Activated T-helper 9 cell treated with anti-CD3 and anti-CD28 coated beads, Interleukin-2, amount 50 U/mL, for 16 hours (primary cell): ENCODE data around the gene SUGCT.
"Not testable (repeated sequence)": the region's sequence is repeated elsewhere in the genome, so short reads cannot be mapped to it uniquely, and the experiment has no call there.

ENCODE experiments used
- DNase-seq: peaks from one replicate; pipeline ENCODE4 v3.0.0-alpha.2; 2020; ENCODE audit warnings: low read depth

SUGCT gene

DNA sequence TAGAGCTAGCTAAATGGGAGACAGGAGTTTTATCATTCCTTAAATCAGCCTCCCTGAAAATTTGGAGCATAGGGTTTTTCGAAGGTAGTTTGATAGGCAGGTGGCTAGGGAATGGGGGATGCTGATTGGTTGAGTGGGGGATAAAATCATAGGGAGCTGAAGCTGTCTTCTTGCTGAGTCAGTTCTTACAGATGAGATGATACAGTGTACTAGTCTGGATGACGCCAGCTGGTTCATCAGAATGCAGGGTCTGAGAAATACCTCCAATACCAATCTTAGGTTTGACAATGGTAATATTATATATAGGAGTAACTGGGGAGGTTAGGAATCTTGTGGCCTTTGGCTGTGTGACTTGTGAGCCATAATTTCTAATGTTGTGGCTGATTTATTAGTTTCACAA, 271.2 kb downstream of the SUGCT start:
- no peak for DNase-seq

DNA sequence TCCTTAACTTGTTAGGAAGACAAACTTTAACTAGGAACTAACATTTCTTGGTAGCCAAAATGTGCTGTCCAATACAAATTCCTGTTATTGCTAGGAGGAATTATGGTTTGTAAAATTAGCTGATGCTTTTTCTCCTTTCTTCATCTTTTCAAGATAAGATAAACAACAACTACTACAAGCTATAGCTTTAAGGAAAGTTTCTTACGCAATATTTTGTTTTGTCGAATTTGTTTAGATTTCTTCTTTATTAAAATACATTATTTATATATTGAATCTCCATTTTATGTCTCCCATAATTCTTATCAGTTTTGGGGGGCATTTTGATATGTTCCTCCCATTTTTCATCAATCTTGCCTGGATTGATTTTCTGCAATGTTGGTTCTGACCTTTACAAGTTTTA, 277.5 kb downstream of the SUGCT start:
- DNase-seq, result no peak

DNA sequence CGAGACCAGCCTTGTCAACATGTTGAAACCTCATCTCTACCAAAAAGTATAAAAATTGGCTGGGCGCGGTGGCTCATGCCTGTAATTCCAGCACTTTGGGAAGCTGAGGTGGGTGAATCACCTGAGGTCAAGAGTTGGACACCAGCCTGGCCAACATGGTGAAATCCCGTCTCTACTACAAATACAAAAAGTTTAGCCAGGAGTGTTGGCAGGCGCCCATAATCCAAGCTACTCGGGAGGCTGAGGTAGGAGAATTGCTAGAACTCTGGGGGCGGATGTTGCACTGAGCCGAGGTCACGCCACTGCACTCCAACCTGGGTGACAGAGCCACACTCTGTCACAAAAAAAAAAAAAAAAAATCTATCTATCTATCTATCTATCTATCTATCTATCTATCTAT, 279.9 kb downstream of the SUGCT start:
- DNase-seq, result not testable (repeated sequence)

DNA sequence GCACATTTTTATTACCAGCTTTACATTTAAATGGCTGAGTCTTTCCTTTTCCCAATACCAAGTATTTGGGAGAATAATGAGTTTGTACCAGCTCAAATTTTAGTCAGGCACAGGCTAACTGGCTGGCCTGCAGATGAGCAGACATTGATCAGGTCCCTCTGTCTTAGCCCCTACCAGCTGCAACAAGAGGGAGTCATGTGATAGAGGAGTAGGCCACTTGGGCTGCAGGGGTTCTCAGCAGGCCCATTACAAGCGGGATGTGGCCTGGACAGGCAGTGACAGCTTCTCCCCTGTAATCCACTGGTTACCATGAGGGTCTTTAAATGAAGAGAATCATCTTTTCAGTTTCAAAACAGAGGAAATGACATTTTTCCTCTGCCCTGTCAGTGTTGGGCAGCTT, 283.6 kb downstream of the SUGCT start:
- no peak for DNase-seq

DNA sequence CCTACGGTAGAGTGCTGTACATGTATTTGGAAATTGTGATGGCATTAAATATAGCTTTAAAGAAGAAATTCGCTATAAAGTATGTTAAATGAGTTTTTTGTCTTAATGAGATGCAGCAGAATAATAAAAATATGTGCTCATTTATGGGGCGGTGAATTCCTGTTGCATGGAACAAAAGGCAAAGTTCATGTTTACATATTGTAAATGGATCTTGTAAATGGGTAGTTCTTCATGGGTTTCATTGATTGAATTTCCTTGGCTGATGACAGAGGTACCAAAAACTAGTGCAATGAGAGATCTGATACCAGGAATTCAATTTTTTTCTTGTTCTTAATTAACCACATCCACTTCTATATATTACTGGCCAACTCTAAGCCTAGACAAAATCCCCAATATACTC, 284.2 kb downstream of the SUGCT start:
- no peak for DNase-seq

DNA sequence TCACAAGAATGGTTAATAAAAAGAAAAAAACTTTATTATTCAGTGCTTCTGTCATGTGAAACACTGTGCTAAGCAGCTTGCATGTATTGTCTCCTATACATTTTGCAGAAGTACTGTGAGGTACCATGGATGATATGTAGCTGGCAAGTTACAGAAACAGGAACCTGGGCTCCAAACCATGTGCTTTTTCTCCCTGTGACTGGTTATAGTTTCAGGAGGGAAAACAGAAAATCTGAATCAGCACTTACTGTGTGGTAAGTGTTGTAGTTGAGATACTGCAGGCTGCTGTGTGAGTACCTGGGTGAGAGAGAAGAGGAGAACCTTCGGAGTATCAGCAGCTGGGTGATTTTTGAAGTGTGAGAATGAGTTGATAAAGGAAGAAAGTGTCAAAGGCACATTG, 285.0 kb downstream of the SUGCT start:
- no peak for DNase-seq

DNA sequence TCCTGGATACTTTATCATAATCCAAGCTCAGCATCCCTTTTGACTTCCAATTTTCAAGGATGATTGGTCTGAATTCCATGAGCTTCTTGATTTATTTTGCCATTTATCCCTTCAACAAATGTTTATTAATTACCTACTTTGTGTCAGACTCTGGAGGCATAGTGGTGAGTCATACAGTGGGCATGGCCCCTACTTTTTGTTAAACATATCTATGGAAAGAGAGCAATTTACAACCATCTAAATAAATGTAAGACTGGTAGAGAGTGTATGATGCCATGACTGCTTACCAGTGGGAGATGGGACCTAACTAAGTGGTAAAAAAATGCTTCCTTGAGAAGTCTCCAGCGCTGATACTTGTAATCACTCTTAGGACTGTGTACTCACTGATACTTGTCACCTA, 286.6 kb downstream of the SUGCT start:
- DNase-seq, result no peak

DNA sequence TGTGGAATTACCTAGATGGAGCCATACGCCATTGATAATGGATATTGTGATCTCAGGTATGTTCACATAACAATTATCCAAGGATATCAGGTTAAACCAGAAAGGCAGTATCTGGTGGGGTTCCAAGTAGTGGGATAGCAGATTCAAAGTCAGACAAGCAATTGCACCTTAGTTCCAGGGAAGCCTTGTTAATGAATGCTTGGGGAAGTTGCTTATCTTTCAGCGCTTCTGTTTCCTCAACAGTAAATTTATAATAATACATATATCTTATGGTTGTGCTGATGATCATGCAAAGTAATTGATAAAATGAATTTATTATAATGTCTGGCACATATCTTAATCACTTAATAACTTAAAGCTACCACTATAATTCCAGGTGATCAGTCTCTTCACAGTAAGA, 290.9 kb downstream of the SUGCT start:
- DNase-seq, result no peak

DNA sequence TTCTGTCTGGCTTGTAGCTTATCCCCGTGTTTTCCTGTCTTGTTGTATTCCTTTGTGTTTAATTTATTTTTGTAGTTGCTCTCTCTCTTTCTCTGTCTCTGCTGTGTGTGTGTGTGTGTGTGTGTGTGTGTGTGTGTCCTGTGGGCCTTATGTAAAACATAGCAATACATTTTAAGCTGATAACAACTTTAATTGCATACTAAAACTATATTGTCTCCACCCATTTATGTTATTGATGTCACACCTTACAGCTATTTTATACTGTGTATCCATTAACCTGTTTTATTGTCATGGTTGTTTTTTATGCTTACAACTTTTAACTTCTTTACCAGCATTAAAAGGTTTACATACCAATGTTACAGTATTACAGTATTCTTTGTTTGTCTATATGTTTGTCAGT, 293.6 kb downstream of the SUGCT start:
- DNase-seq, result no peak

DNA sequence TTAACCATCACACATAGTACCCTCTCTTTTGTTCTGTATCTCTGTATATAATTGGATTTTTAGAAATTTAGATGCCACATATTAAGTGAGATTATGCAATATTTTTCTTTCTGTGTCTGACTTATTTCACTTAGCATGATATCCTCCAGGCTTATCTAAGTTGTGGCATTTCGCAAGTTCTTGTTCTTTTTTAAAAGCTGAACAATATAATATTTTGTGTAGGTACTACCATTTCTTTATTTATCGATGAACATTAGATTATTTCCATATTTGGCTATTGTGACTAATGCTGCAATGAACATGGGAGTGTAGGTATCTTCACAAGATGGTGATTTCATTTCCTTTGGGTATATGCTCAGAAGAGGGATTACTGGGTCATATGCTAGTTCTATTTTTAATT, 295.0 kb downstream of the SUGCT start:
- no peak for DNase-seq

DNA sequence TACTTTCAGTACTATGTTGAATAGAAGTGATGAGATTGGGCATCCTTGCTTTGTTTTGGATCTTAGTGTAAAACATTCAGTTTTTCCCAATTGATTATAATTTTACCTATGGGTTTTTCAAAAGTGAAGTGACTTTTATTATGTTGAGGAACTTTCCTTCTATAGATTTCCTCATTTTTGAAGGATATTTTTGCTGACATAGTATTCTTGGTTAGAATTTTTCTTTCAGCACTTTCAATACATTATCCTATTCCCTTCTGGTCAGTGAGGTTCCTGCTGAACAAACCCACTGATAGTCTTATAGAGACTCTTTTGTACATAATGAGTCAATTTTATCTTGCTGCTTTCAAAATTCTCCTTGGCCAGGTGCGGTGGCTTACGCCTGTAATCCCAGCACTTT, 297.2 kb downstream of the SUGCT start:
- DNase-seq, result no peak

DNA sequence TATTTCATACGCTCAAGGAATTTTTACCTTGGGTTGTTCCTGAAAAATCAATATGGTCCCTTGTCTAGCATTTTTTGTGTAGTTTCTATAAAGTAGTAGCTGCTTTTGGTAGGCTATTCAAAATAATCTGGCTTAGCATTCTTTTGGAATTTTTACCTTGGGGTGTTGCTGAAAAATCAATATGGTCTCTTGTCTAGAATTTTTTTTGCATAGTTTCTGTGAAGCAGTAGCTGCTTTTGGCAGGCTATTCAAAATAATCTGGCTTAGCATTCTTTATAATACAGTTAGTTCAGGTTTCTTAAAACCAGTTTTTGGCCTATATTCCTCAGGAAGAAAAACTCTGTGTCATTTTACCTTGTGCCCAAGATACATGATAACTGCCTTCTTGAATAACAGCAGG, 301.9 kb downstream of the SUGCT start:
- DNase-seq, result no peak

DNA sequence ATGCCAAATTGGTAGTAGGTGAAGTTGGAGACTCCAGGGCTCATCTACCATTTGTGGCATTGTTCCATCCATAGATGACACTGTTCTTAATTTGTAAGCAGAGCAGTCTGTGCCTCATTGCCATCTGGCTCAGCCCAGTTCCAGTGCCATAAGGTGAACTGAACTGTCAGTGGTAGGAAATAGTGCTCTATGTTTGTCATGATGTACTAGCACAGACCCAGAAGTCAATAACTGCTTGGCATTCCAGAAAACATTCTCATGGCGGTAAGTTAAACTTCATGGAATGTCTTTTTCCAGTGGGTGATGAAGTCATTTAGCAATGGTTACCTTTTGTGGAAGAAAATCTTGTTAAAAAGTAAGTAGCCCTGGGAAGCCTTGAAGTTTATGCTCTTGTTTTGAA, 302.7 kb downstream of the SUGCT start:
- DNase-seq, result no peak

DNA sequence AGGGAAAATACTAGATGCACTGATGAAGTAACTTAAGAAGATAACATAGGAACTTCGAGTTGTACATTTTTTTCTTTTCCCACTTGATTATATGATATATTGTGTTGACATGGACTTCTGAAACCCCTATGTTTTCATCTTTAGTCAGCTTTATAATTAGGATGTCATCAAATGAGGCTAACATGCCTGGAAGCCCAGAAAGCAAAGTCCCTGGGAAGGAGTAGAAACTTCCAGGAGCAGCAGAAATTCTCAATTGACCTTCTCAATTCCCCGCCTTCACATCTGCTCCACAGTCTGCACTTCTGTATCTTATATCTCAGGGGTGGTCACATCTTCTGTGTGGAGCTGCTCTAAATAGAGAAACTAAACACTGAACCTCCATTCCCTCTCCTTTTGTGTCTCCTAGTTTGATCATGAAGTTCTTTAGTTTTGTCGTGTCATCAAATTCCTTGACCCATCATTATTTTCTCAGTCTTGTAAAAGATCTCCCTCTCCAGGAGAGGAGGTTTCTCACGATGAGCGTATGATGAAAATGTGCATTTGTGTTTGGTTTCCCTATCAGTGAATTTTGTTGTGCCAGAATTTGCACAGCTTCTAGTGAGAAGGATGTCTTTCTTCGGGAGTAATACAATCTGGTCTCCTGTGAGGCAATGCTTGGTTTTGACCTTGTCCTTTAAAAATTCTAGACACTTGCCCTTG, 303.3 kb downstream of the SUGCT start:
- DNase-seq, result no peak

DNA sequence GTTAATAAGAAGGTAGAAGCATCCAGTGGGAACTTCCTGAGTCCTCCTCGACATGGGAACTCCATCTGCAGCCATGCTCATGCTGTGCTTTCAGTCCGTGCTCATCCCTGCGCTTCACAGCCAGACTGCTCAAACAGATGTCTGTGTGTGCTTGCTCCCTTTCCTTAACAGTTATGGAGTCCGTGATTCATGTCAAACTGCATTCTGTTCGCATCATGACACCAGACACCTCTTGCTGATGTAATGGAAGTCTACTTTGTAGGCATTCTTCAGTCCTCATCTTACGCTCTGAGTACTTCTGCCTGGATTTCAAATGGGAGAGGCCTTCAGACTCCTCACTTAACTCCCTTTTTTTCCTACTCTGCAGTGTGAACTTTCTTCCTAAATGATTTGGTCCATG, 304.9 kb downstream of the SUGCT start:
- DNase-seq, result no peak

DNA sequence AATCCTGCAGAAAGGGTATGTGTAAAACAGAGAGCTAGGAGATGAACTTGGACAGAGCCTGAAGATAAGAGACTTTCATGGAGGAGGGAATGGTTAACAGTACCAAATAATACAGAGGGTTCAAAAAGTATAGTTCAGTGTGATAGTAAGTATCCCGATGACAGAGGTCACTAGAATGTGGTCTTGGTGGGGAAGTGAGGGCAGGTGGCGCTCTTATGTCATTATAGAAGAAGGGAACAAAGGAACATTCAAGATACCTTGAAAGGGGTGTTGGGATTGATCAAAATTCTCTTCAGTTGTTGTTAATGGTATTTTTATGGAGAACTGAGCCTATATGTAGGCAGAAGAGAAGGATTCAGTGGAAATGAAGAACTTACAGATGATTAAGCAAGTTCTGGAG, 312.5 kb downstream of the SUGCT start:
- no peak for DNase-seq

DNA sequence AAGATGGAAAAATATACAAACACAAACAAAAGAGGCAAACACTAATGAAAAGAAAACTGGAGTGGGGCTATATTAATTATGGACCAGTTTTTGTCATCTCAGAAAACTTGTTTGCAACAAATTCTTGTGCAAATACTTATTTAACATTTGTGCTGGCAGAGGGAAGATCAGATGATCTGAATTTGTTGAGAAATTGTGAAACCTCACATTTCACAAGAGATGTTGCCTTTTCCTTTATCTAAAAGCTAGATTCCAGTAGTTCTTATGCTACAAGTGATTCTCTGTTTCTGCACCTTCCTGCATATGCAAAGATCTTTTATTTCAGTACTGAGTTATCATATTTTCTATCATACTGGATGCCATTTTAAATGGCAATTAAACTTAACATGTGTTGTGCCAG, 320.7 kb downstream of the SUGCT start:
- no peak for DNase-seq

DNA sequence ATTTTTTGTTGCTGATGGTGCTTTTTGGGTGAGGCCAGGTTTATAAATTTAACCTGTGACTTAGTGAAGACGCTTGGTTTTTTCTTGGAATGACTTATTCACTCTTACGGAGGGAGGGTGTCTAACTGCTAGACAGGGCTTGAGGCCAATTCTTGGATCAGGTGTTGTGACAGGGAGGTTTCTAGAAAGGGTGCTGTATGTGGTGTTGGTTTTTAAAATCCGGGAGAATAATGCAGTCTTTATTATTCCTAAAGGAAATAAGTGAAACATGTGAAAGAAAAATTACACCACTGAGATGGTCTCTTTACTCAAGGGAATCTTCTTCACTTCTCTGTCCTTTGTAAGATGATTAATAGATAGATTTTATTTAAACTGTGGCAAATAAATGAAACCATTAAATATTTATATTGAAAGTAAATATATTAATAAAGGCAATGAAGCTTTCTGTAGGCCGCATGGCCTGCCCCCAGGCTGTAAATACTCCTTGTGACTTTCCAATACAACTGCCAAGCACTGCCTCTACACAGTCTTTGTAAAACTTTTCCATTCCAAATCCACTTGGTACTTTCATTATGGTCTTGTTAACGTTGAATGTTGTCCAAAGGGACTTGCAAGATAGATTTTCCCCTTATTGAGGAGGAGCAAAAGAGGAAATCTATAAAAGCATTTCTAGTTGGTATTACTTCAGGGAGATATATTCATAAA, 323.1 kb downstream of the SUGCT start:
- DNase-seq, result no peak

DNA sequence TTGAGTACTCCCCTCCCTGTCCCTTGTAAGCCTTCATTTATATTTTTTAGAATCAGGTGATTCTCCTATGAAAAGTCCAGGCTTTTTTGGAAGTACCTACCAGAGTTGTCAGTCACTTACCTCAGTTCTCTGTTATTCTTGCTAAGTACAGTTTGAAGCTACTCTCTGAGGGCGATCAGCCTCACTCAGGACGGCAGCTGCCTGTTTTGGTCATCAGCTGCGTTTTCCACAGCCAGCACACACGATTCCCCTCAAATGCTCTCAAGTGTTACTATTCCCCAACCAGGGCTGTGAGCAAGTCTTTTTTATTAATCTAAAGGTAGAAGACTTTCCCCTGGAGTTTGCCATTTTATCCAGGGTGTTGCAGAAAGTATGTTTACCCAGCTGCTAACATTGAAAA, 328.6 kb downstream of the SUGCT start:
- DNase-seq, result no peak

DNA sequence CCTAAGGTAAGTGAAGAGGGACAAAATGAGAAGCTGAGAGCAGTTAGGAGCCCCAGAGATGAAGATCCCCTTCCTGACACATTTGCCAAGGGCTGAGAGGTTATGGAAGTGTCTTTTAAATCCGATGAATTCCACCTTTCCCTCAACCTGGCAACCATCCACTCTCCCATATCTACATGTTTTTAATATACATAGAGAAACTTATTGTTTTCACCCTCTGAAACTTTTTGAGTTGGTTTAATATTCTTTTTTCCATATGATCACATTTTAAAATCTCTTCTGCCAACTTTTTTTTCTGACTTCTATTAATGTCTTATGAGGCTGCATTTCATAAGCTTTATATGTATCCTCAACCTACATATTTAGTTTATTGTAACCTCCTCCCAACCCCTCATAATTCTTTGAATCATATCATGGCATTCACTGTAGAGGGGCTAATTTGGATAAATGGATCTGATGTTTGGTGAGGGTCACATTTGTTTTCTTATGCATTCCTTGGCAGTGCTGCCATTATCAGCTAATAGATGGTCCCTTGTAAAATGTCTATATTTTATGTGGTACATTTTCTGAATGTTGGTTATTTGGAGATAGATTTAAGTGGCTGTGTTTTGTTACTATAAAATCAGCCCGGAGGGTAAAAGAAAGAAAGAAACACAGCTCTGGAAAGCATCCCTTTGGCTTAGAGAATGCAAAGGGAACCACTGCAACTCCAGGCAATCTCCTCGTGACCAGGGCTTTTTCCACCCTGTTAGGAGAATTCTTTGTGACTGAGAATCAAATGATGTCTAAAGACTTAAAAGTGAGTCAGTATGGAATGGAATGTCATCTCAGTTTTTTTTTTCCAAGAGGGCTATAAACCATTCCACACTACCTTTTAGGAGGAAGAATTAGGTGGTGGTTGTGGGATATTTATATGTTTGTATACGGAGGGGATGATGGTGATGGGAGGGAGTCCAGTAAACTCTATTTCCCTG, 334.4 kb downstream of the SUGCT start:
- no peak for DNase-seq

DNA sequence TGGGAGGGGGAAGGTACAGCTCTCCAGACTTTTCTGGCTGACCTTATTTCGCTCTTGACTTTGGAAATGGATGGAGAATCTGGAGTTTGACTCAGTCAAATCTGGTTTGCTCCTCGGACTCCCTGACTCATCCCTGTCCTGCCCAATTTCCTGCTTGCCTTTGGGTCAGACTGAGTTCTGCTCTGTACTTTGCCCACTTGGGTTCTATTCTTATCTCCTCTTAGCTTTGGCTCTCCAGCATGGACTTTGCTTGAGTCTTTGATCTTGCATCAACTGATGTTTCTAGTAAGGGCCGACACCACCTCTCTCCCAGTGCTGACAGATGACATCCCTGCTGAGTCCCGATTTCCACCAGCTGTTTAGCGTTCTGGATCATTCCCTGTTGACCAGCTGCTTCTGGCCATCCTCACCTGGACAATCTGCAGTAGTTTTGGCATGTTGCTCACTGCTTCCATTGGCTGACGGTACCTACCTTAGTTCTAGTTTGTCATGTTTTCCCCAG, 335.3 kb downstream of the SUGCT start:
- DNase-seq, result no peak

DNA sequence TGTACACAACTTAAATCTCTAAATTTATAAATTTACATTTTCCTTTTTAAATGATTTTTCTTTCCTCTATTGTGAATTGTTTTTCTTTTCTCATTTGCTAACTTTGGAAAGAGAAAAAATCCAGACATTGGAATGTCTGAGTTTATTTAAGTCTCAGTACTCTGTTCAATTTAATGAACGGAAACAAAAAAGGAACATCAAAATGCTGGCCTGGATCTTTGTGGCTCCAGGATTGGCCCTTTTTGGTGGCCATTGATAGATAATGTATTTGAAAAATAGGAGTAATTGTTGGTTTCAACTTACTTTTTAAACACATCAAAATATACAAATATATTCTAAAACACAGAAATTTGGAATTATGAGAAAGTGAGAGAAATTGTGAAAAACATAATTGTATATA, 336.0 kb downstream of the SUGCT start:
- DNase-seq, result no peak

DNA sequence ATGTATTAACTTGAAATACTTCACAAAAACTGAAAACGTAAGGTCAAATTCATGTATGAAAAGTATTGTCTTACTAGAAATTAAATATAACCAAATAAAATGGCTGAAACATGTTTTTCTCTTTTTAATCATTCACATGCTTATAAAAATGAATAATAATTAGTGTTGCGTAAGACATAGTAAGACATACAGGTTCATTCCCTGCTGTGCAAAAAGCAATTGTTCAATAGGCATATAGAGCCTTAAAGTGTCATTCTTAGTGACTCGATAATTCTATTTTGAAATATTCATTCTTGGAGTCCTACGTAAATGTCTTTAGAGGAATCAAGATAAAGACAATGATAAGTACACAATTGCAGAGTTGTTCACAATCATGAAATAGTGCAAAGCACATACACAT, 337.1 kb downstream of the SUGCT start:
- DNase-seq, result no peak
